OCI-LY3 (cell line): ENCODE results near the gene TBX19.

ENCODE experiments used
- CTCF ChIP-seq: fragments of 200-600, 300-600 bp; sonication (generic); IDR thresholded peaks from 2 replicates; pipeline ENCODE4 v1.5.1; 2014; ENCODE audit warnings: antibody characterized with exemption, low read length, low read depth
- EZH2phosphoT487 ChIP-seq: fragments of 200-600 bp; shearing (Covaris generic); IDR thresholded peaks from 2 replicates; pipeline ENCODE4 v1.6.1; 2018; ENCODE audit warnings: antibody characterized with exemption, mixed run types, low read depth

DNA sequence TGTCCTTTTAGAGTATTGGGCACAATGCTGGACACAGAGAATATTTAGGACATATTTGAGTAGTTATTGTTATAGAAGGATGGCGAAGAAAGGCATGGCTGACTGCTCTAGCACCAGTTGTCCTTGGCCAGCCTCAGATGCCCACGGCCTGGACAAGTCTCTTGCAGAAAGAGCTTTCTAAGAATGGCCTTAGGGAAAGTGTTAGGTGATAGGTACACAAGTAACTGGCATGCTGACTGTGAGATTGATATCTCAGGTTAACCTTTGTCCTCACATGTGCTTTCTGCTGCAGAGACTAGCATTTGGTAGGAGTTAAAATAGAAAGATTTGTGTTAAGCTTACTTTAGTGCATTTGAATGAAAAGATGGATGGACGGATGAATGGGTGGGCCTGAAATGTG is 44.7 kb upstream of the TBX19 start:
- TF ChIP-seq CTCF (no peak), EZH2phosphoT487 (no peak)
